Coronary artery (tissue), 2 donors: ENCODE results near the gene PCNA.
"Not testable (repeated sequence)": the region's sequence is repeated elsewhere in the genome, so short reads cannot be mapped to it uniquely, and the experiment has no call there.

ENCODE experiments used
- DNase-seq: peaks from one replicate; pipeline ENCODE4 v3.0.0-alpha.2; 2017; ENCODE audit warnings: low spot score
- H3K27ac ChIP-seq, 2 donors: fragments of 200-600 bp; sonication (generic); one replicate each; pipeline ENCODE4 v1.5.1; 2016 to 2019
- H3K4me3 ChIP-seq: fragments of 200-600 bp; sonication (generic); 2 replicates; pipeline ENCODE4 v1.5.1; 2016; ENCODE audit warnings: mild to moderate bottlenecking, moderate library complexity
- CTCF ChIP-seq: fragments of 200-600 bp; sonication (generic); IDR thresholded peaks from one replicate; pipeline ENCODE4 v1.5.1; 2019; ENCODE audit warnings: antibody characterized with exemption

The PCNA gene

DNA sequence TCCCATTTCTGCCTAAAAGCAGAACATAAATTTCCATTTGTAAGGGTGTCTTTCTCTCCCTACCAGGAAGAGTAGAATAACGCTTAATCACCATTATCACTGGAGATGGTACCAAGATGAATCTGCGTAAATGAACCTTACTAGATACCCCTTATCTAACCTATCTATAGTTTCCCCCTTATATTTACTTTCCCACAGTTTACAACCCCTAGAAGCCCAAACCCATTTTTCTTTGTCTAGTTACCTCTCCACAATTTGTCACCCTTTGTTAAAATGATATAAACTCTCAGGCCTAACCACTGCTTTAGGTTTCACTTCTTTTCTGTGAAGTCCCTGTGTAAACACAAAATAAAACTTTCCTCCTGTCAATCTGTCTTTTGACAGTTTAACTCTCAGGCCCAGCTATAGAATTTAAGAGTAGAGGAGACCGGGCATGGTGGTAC is 45.5 kb downstream of the PCNA start:
- Histone ChIP-seq H3K4me3 (no peak overlapping the region), H3K27ac (peak overlapping the region in 1 of 2 donors; percentile 78)
- TF ChIP-seq CTCF: no peak
- DNase-seq: no peak

DNA sequence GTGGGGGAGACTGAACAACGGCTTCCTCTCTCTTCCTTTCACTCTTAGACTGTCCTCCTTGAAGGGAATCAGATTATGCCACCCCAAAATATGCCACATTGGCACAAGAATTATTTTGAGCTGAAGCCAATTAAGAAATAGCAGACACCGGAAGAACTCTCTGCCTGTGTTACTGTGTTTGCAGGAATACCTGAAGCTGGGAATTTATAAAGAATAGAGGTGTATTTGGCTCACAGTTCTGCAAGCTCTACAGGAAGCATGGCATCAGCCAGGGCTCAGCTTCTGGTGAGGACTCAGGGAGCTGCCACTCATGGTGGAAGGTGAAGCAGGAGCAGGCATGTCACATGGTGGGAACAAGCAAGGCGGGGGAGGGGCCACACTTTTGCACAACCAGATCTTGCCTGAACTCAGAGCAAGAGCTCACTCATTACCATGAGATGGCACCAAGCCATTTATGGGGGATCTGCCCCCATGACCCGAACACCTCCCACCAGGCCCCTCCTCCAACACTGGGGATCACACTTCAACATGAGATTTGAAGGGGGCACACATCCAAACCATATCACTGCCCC is 46.0 kb downstream of the PCNA start:
- no peak for TF ChIP-seq CTCF
- H3K4me3 ChIP-seq: no peak overlapping the region
- peak overlapping the region; percentile 77 to 78 for H3K27ac ChIP-seq
- DNase-seq: no peak

- peak; percentile 94 for DNase-seq
- no peak overlapping the region for H3K4me3 ChIP-seq
- no peak for TF ChIP-seq CTCF
- peak overlapping the region; percentile 77 to 78 for H3K27ac ChIP-seq
Observed at GRCh38 chr20:5072756-5073659, 46.8 kb downstream of the PCNA start.

- H3K4me3 ChIP-seq, H3K27ac ChIP-seq, DNase-seq: not testable (repeated sequence)
Observed at GRCh38 chr20:5071942-5072341, 47.8 kb downstream of the PCNA start.

DNA sequence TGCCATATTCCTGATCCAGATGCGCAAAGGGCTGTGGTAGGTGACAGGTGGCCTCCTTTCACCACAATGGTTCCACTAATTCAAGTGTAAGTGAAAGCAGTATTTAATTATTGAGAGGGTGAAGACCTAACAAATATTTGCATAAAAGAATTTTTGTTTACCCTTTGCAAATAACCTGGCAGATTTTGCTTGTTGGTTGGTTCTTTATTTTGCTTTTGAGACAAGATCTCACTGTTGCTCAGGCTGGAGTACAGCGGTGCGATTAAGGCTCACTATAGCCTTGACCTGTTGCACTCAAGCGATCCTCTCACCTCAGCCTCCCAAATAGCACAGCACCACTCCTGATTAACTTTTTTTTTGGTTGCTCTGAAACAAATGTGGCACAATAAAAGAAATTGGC is 49.2 kb downstream of the PCNA start:
- no peak for DNase-seq
- TF ChIP-seq CTCF: no peak
- no peak overlapping the region for H3K27ac ChIP-seq
- no peak overlapping the region for H3K4me3 ChIP-seq

- H3K4me3 ChIP-seq: no peak overlapping the region
- DNase-seq: no peak
- H3K27ac ChIP-seq: no peak overlapping the region
- no peak for TF ChIP-seq CTCF
Observed at GRCh38 chr20:5070081-5070480, 49.7 kb downstream of the PCNA start.

DNA sequence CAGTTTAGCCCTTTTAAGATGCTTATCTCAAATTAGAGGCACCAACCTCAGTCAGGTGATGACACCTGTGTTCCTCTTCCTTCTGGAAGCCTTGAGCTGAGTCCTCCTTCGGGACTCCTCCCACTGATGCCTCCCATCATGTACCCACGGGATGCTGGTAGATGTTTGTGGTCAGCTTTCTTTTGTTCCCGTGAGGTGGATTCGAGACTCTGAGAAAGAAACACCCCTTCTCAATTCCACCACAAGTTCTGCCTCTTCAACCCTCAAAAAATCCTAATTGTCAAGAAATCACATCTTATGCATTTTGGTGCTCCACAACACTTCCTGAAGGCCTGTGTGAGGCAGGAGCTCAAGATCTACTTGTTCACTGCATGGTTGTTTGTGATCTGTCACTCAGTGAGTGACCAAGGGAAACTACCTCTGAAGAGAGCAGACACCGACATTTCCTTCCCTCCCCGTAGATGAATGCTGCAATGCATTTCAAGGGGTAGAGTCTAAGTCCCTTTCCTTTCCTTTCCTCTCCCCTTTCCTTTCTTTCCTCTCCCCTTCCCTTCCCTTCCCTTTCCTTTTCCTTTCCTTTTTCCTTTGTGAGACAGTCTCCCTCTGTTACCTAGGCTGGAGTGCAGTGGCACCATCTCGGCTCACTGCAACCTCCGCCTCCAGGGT is 50.5 kb downstream of the PCNA start:
- DNase-seq: no peak
- Histone ChIP-seq H3K4me3 (no peak overlapping the region), H3K27ac (no peak overlapping the region)
- no peak for TF ChIP-seq CTCF
